Trophoblast cell (in vitro differentiated cells and primary cell): Measurements from ENCODE around the gene OGA.

Experiments
- DNase-seq, 2 donors: peaks; one replicate each; pipeline ENCODE4 v3.0.0-alpha.2; 2016
- H2AFZ ChIP-seq: 2 replicates; pipeline ENCODE4 v1.6.1; 2013; ENCODE audit warnings: low read length, moderate library complexity, mild to moderate bottlenecking; ENCODE audit not compliant: insufficient read depth, poor library complexity
- H2AK5ac ChIP-seq: 2 replicates; pipeline ENCODE4 v1.6.1; 2013; ENCODE audit warnings: mild to moderate bottlenecking, low read length
- H2BK120ac ChIP-seq: 2 replicates; pipeline ENCODE4 v1.6.1; 2013; ENCODE audit warnings: low read length, mild to moderate bottlenecking, moderate library complexity; ENCODE audit not compliant: insufficient read depth, poor library complexity
- H2BK12ac ChIP-seq: 2 replicates; pipeline ENCODE4 v1.6.1; 2013; ENCODE audit warnings: mild to moderate bottlenecking, low read length, moderate library complexity
- H2BK5ac ChIP-seq: 2 replicates; pipeline ENCODE4 v1.6.1; 2013; ENCODE audit warnings: low read length, low read depth, moderate library complexity, mild to moderate bottlenecking; ENCODE audit not compliant: poor library complexity
- H3K14ac ChIP-seq: 2 replicates; pipeline ENCODE4 v1.6.1; 2013; ENCODE audit warnings: mild to moderate bottlenecking, low read length
- H3K18ac ChIP-seq: 2 replicates; pipeline ENCODE4 v1.6.1; 2013; ENCODE audit warnings: mild to moderate bottlenecking, low read length
- H3K23ac ChIP-seq: 2 replicates; pipeline ENCODE4 v1.6.1; 2013; ENCODE audit warnings: low read length
- H3K27ac ChIP-seq: 2 replicates; pipeline ENCODE4 v1.5.1; 2013; ENCODE audit warnings: low read depth, mild to moderate bottlenecking, inconsistent platforms, low read length, moderate library complexity
- H3K27me3 ChIP-seq: 2 replicates; pipeline ENCODE4 v1.6.1; 2013; ENCODE audit warnings: inconsistent platforms, mild to moderate bottlenecking, low read length, moderate library complexity; ENCODE audit not compliant: insufficient read depth
- H3K36me3 ChIP-seq, 2 experiments: 1 replicate in 1 of 2; 2 replicates in 1 of 2; pipeline ENCODE4 v1.6.1; 2013; ENCODE audit warnings: low read length in 2 of 2, mild to moderate bottlenecking in 2 of 2, moderate library complexity in 1 of 2; ENCODE audit not compliant: insufficient read depth in 2 of 2, control insufficient read depth in 1 of 2
- H3K4ac ChIP-seq: 2 replicates; pipeline ENCODE4 v1.6.1; 2013; ENCODE audit warnings: low read depth, mild to moderate bottlenecking, low read length, moderate library complexity
- H3K4me1 ChIP-seq, 2 experiments: 1 replicate in 1 of 2; 2 replicates in 1 of 2; pipeline ENCODE4 v1.6.1; 2013; ENCODE audit warnings: low read length in 2 of 2, mild to moderate bottlenecking in 2 of 2, moderate library complexity in 1 of 2; ENCODE audit not compliant: insufficient read depth in 2 of 2, control insufficient read depth in 1 of 2
- H3K4me2 ChIP-seq: 2 replicates; pipeline ENCODE4 v1.6.1; 2013; ENCODE audit warnings: inconsistent platforms, mild to moderate bottlenecking, low read length, moderate library complexity
- H3K4me3 ChIP-seq: 2 replicates; pipeline ENCODE4 v1.5.1; 2013; ENCODE audit warnings: mild to moderate bottlenecking, low read depth, low read length, inconsistent platforms
- H3K79me1 ChIP-seq: one replicate; pipeline ENCODE4 v1.6.1; 2013; ENCODE audit warnings: low read length
- H3K79me2 ChIP-seq: 2 replicates; pipeline ENCODE4 v1.6.1; 2013; ENCODE audit warnings: low read length, mild to moderate bottlenecking; ENCODE audit not compliant: control insufficient read depth, insufficient read depth, poor library complexity
- H3K9ac ChIP-seq: 2 replicates; pipeline ENCODE4 v1.6.1; 2013; ENCODE audit warnings: mild to moderate bottlenecking, low read length
- H3K9me3 ChIP-seq: 2 replicates; pipeline ENCODE4 v1.6.1; 2013; ENCODE audit warnings: low read depth, mild to moderate bottlenecking, control low read depth, inconsistent platforms, low read length; ENCODE audit not compliant: insufficient read depth
- H4K12ac ChIP-seq: 2 replicates; pipeline ENCODE4 v1.6.1; 2013; ENCODE audit warnings: low read depth, mild to moderate bottlenecking, low read length, moderate library complexity
- H4K8ac ChIP-seq: 2 replicates; pipeline ENCODE4 v1.6.1; 2013; ENCODE audit warnings: low read depth, mild to moderate bottlenecking, low read length, moderate library complexity
- H4K91ac ChIP-seq: one replicate; pipeline ENCODE4 v1.6.1; 2013; ENCODE audit warnings: low read depth, mild to moderate bottlenecking, low read length, moderate library complexity
- WGBS: extraction: QIAGEN DNeasy Blood & Tissue Kit; methylation state at CpG from one replicate; pipeline ENCODE4 v1.1.7; 2013; ENCODE audit warnings: missing lambda C conversion rate; ENCODE audit not compliant: insufficient read length, insufficient coverage; ENCODE audit errors: extremely low coverage; 5-methylcytosine and 5-hydroxymethylcytosine counted together

Gene OGA

GRCh38 chr10:101774589-101775272, 43.5 kb downstream of the OGA start:
- Histone ChIP-seq H4K91ac (no peak overlapping the region), H2BK5ac (no peak overlapping the region), H4K8ac (no peak overlapping the region), H3K9ac (no peak overlapping the region), H3K18ac (no peak overlapping the region), H3K27me3 (peaks cover 70% of the 10 kb centered on the region), H3K4me1 (peaks cover 3 to 11% of the 10 kb centered on the region in 2 experiments), H3K79me2 (no peaks in the 10 kb centered on the region), H3K27ac (no peak overlapping the region), H3K79me1 (no peaks in the 10 kb centered on the region), H3K4me2 (no peak overlapping the region), H3K14ac (no peak overlapping the region), H3K4me3 (no peak overlapping the region), H3K4ac (no peak overlapping the region), H2AK5ac (no peak overlapping the region), H2BK120ac (no peak overlapping the region), H4K12ac (no peak overlapping the region), H2AFZ (no peak overlapping the region), H2BK12ac (no peak overlapping the region), H3K9me3 (peaks cover 13% of the 10 kb centered on the region), H3K23ac (no peak overlapping the region), H3K36me3 (peaks cover 0 to 3% of the 10 kb centered on the region in 2 experiments)
- no CpG with 5 or more reads among the region's 32 CpGs for WGBS
- no peak for DNase-seq

DNA sequence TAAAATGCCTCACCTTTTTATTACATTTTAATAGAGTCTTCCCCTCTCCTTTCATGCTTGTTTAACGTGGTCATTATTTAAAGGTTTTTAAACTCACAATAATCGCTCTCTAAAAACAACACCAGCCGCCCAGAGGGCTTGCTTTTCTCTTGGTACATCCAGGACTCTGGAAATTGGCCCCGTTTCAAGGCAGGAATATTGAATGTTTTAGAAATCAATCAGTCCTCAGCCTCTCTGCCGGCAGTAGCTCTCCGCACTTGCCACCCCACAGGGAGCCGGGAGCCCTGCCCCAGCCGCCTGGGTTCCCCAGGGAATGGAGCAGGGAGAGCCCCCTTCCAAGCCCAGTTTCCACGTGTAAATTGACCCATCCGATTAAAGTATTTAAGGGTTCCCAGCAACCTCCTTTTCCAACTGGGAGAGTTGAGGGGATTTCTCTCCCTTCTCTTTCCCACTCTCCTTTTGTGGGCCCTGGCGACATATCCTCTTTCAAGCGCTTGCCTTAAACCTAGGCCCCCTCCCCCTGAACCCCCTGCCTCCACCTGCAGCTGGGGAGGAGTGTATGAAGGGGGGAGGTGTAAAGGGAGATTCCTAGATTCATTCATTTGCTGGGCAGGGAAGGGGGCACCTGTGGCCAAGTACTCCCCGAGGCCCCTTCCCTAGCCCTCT, 44.2 kb downstream of the OGA start:
- H3K23ac ChIP-seq, result no peak overlapping the region

GRCh38 chr10:101772895-101773761, 45.1 kb downstream of the OGA start:
- no peak overlapping the region for H2BK5ac ChIP-seq
- no peak overlapping the region for H4K91ac ChIP-seq
- H3K27me3 ChIP-seq, result peaks cover 54% of the 10 kb centered on the region
- no CpG with 5 or more reads among the region's 21 CpGs for WGBS
- no peak overlapping the region for H3K4me2 ChIP-seq
- H3K14ac ChIP-seq, result no peak overlapping the region
- H3K4ac ChIP-seq, result no peak overlapping the region
- no peak overlapping the region for H4K12ac ChIP-seq
- H4K8ac ChIP-seq, result no peak overlapping the region
- no peak overlapping the region for H3K9ac ChIP-seq
- no peak overlapping the region for H2BK120ac ChIP-seq
- no peaks in the 10 kb centered on the region for H3K4me1 ChIP-seq
- no peak overlapping the region for H3K18ac ChIP-seq
- no peak overlapping the region for H2AK5ac ChIP-seq
- H3K36me3 ChIP-seq, result peaks cover 0 to 3% of the 10 kb centered on the region in 2 experiments
- H2BK12ac ChIP-seq, result no peak overlapping the region
- H3K9me3 ChIP-seq, result peaks cover 10% of the 10 kb centered on the region
- H3K27ac ChIP-seq, result no peak overlapping the region
- H3K79me2 ChIP-seq, result no peaks in the 10 kb centered on the region
- no peak overlapping the region for H3K4me3 ChIP-seq
- DNase-seq, result no peak
- no peak overlapping the region for H3K23ac ChIP-seq
- no peak overlapping the region for H2AFZ ChIP-seq
- H3K79me1 ChIP-seq, result no peaks in the 10 kb centered on the region

More for the DNA sequence above, 44.2 kb downstream of the OGA start:
- no peak overlapping the region for H2AK5ac ChIP-seq
- no peak overlapping the region for H3K18ac ChIP-seq
- no peak overlapping the region for H2BK5ac ChIP-seq
- H2BK12ac ChIP-seq, result no peak overlapping the region
- no peaks in the 10 kb centered on the region for H3K79me1 ChIP-seq
- no peak overlapping the region for H3K9ac ChIP-seq
- H3K4me1 ChIP-seq, result peaks cover 0 to 4% of the 10 kb centered on the region in 2 experiments
- peaks cover 11% of the 10 kb centered on the region for H3K9me3 ChIP-seq
- H3K27ac ChIP-seq, result no peak overlapping the region
- H3K79me2 ChIP-seq, result no peaks in the 10 kb centered on the region
- peaks cover 0 to 3% of the 10 kb centered on the region in 2 experiments for H3K36me3 ChIP-seq
- no peak overlapping the region for H3K14ac ChIP-seq
- peaks cover 64% of the 10 kb centered on the region for H3K27me3 ChIP-seq
- no peak overlapping the region for H4K12ac ChIP-seq
- no CpG with 5 or more reads among the region's 13 CpGs for WGBS
- no peak overlapping the region for H2AFZ ChIP-seq
- no peak overlapping the region for H2BK120ac ChIP-seq
- no peak overlapping the region for H3K4ac ChIP-seq
- H4K91ac ChIP-seq, result no peak overlapping the region
- H4K8ac ChIP-seq, result no peak overlapping the region
- no peak overlapping the region for H3K4me2 ChIP-seq
- no peak overlapping the region for H3K4me3 ChIP-seq
- DNase-seq, result no peak

DNA sequence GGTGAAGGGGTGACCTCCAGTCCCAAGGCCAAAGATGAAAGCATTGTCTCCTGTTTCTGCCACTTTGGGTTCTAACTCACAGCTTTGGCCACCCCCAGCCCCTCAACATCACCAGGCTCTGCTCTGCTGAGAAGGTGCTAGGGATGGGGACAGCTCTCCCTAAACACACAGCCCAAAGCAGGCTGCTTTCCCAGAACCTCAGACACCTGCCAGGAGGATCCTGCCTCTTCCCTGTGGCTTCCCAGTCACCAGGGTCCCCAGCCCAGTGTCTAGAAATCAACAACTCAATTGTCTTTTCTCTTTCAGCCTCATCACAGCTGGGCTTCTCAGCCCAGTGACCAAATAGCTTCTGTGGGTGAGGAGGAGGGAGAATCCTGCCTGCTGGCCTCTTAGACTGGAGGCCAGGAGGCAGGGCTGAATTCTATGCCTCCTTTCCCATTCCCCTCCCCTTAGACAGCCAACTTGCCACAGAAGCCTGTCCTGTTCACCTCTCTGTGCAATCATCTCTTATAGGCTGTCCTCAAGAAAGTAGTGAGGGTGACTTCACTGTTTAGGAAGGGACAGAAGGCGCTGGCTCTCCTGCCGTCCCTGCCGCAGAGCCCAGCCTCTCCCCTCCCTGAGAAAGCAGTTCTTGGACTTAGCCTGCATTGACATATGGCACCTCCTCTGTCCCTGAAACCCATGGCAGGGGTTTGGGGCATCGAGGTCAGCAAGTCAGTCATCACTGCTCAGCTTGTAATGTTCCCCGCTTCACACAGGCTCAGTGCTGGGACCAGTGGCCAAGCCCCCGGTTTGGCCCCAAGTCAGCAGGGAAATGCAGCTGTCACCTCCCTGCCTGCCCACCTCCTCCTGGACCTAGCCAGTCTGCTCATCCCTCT, 46.0 kb downstream of the OGA start:
- Histone ChIP-seq H3K79me1 (no peaks in the 10 kb centered on the region), H2BK5ac (no peak overlapping the region)

More for the DNA sequence above, 46.0 kb downstream of the OGA start:
- H2BK12ac ChIP-seq, result no peak overlapping the region
- H3K14ac ChIP-seq, result no peak overlapping the region
- no peak overlapping the region for H3K4ac ChIP-seq
- WGBS, result no CpG with 5 or more reads among the region's 6 CpGs
- no peak for DNase-seq
- no peak overlapping the region for H3K4me2 ChIP-seq
- no peak overlapping the region for H2AFZ ChIP-seq
- H3K27ac ChIP-seq, result no peak overlapping the region
- peaks cover 6% of the 10 kb centered on the region for H3K9me3 ChIP-seq
- no peak overlapping the region for H3K4me3 ChIP-seq
- no peak overlapping the region for H3K9ac ChIP-seq
- no peak overlapping the region for H2BK120ac ChIP-seq
- no peak overlapping the region for H3K18ac ChIP-seq
- H2AK5ac ChIP-seq, result no peak overlapping the region
- no peaks in the 10 kb centered on the region for H3K36me3 ChIP-seq
- H3K27me3 ChIP-seq, result peaks cover 46% of the 10 kb centered on the region
- no peaks in the 10 kb centered on the region for H3K4me1 ChIP-seq
- H3K23ac ChIP-seq, result no peak overlapping the region
- no peak overlapping the region for H4K91ac ChIP-seq
- no peak overlapping the region for H4K8ac ChIP-seq
- no peaks in the 10 kb centered on the region for H3K79me2 ChIP-seq
- no peak overlapping the region for H4K12ac ChIP-seq
